ENCODE measurements around the gene POU2AF1. TPM values are rescaled to one million over a fixed set of nuclear protein-coding genes. Genes with fewer than 3 reads are reported as not detected.

The POU2AF1 gene
- total and polyA plus RNA-seq, 4 donors: 0.21 to 2.0 (median 0.83) TPM

GRCh38 chr11:111364503-111364902 is 14.6 kb downstream of the POU2AF1 start:
- no peak overlapping the region for H3K9ac ChIP-seq (ENCODE audit: low read depth in 1 of 2, low read length in 2 of 2)
- H3K36me3 ChIP-seq (ENCODE audit: control insufficient read depth in 4 of 4, insufficient read depth in 3 of 4, low read depth in 1 of 4, low read length in 3 of 4): no peaks in the 10 kb centered on the region
- DNase-seq (ENCODE audit: low spot score): no peak
- TF ChIP-seq FOXA1 (IDR thresholded peaks at IDR 0.05): no peak
- no peak for TF ChIP-seq SP1 (IDR thresholded peaks at IDR 0.05)
- TF ChIP-seq EGR1 (IDR thresholded peaks at IDR 0.05; ENCODE audit: low read depth in 2 of 2): no peak
- no peak for TF ChIP-seq MAX (IDR thresholded peaks at IDR 0.05)
- no peak for TF ChIP-seq NR2F2 (IDR thresholded peaks at IDR 0.05)
- no peak for TF ChIP-seq HNF4G (IDR thresholded peaks at IDR 0.05)
- no peak for TF ChIP-seq FOXA2 (IDR thresholded peaks at IDR 0.05)
- no peak for TF ChIP-seq RAD21 (IDR thresholded peaks at IDR 0.05)
- TF ChIP-seq JUND (IDR thresholded peaks at IDR 0.05): no peak
- no peak for TF ChIP-seq ZBTB33 (IDR thresholded peaks at IDR 0.05)
- TF ChIP-seq HNF4A (conservative IDR thresholded peaks at IDR 0.05): no peak
- TF ChIP-seq GABPA (IDR thresholded peaks at IDR 0.05 in 1 of 2, conservative IDR thresholded peaks at IDR 0.05 in 1 of 2): no peak
- H3K27me3 ChIP-seq (ENCODE audit: control insufficient read depth in 4 of 4, insufficient read depth in 4 of 4, low read length in 3 of 4): no peaks in the 10 kb centered on the region
- H3K4me3 ChIP-seq (ENCODE audit: low read depth in 1 of 3, low read length in 3 of 3): no peak overlapping the region
- H3K4me1 ChIP-seq (ENCODE audit: control insufficient read depth in 4 of 4, insufficient read depth in 4 of 4, low read length in 3 of 4): peaks cover 8 to 28% (median 13%) of the 10 kb centered on the region in 4 donors
- WGBS: 90% methylated on average over 3 of the region's 3 CpGs
- no peaks in the 10 kb centered on the region for H3K9me3 ChIP-seq (ENCODE audit: control insufficient read depth in 4 of 4, low read length in 3 of 4)
- no peak overlapping the region for H3K27ac ChIP-seq (ENCODE audit: low read depth in 1 of 2, low read length in 2 of 2)

GRCh38 chr11:111363985-111364384 is 15.1 kb downstream of the POU2AF1 start:
- peaks cover 8 to 34% (median 14%) of the 10 kb centered on the region in 4 donors for H3K4me1 ChIP-seq (ENCODE audit: control insufficient read depth in 4 of 4, insufficient read depth in 4 of 4, low read length in 3 of 4)
- no peaks in the 10 kb centered on the region for H3K27me3 ChIP-seq (ENCODE audit: control insufficient read depth in 4 of 4, insufficient read depth in 4 of 4, low read length in 3 of 4)
- no peak for TF ChIP-seq ATF3 (IDR thresholded peaks at IDR 0.05)
- no peak for TF ChIP-seq FOXA1 (IDR thresholded peaks at IDR 0.05)
- TF ChIP-seq CTCF (IDR thresholded peaks at IDR 0.05; ENCODE audit: low read depth, low read length, missing input control): no peak
- no peak for TF ChIP-seq HNF4A (conservative IDR thresholded peaks at IDR 0.05)
- TF ChIP-seq EGR1 (IDR thresholded peaks at IDR 0.05; ENCODE audit: low read depth in 2 of 2): no peak
- TF ChIP-seq NR2F2 (IDR thresholded peaks at IDR 0.05): no peak
- TF ChIP-seq JUND (IDR thresholded peaks at IDR 0.05): no peak
- TF ChIP-seq ZBTB33 (IDR thresholded peaks at IDR 0.05): no peak
- no peak for TF ChIP-seq TAF1 (conservative IDR thresholded peaks at IDR 0.05)
- no peak for TF ChIP-seq FOXA2 (IDR thresholded peaks at IDR 0.05)
- no peak for TF ChIP-seq GABPA (IDR thresholded peaks at IDR 0.05 in 1 of 2, conservative IDR thresholded peaks at IDR 0.05 in 1 of 2)
- no peak for TF ChIP-seq YY1 (IDR thresholded peaks at IDR 0.05)
- TF ChIP-seq MAX (IDR thresholded peaks at IDR 0.05): no peak
- no peak for TF ChIP-seq REST (IDR thresholded peaks at IDR 0.05)
- no peak for TF ChIP-seq HNF4G (IDR thresholded peaks at IDR 0.05)
- no peak for TF ChIP-seq RAD21 (IDR thresholded peaks at IDR 0.05)
- TF ChIP-seq RXRA (IDR thresholded peaks at IDR 0.05): no peak
- no peak for TF ChIP-seq SP1 (IDR thresholded peaks at IDR 0.05)
- H3K9me3 ChIP-seq (ENCODE audit: control insufficient read depth in 4 of 4, low read length in 3 of 4): no peaks in the 10 kb centered on the region
- H3K4me3 ChIP-seq (ENCODE audit: low read depth in 1 of 3, low read length in 3 of 3): no peak overlapping the region
- H3K36me3 ChIP-seq (ENCODE audit: control insufficient read depth in 4 of 4, insufficient read depth in 3 of 4, low read depth in 1 of 4, low read length in 3 of 4): no peaks in the 10 kb centered on the region
- DNase-seq (ENCODE audit: low spot score): no peak
- H3K9ac ChIP-seq (ENCODE audit: low read depth in 1 of 2, low read length in 2 of 2): no peak overlapping the region
- no peak overlapping the region for H3K27ac ChIP-seq (ENCODE audit: low read depth in 1 of 2, low read length in 2 of 2)

All from liver (tissue), 9 donors.